ENCODE results near the gene LMF1.

DNA sequence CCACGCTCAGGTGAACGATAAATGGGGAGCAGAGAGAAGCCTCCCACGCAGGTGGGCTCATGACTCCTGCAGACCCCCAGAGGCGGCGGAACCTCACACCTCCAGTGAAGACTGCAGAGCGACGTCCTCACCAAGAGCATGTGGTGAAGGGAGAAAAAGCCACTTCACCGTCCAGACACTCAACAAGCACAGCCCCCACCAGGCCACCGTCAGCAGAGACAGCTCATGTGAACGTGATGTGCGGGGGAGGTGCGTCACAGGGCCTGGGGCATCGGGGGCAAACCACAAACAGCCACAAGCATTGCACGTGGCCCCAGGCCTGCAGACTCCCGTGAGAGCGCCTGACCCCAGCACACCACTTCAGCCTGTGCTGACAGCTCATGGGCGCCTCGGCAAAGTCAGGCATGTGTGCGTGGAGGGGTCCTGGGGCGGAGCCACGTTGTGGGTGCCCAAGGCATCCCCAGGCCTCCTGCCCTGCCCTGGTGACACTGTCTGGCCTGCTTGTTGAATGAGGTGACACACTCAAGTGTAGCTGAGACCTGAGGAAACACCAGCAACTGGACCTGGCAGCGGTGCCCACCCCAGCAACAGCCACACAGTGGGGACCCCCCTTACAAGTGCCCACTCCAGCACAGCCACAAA, 19.0 kb downstream of the LMF1 start:
- TF ChIP-seq, protein P1, sequence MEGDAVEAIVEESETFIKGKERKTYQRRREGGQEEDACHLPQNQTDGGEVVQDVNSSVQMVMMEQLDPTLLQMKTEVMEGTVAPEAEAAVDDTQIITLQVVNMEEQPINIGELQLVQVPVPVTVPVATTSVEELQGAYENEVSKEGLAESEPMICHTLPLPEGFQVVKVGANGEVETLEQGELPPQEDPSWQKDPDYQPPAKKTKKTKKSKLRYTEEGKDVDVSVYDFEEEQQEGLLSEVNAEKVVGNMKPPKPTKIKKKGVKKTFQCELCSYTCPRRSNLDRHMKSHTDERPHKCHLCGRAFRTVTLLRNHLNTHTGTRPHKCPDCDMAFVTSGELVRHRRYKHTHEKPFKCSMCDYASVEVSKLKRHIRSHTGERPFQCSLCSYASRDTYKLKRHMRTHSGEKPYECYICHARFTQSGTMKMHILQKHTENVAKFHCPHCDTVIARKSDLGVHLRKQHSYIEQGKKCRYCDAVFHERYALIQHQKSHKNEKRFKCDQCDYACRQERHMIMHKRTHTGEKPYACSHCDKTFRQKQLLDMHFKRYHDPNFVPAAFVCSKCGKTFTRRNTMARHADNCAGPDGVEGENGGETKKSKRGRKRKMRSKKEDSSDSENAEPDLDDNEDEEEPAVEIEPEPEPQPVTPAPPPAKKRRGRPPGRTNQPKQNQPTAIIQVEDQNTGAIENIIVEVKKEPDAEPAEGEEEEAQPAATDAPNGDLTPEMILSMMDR (optimal IDR thresholded peaks at IDR 0.05 in 1 of 3, IDR thresholded peaks at IDR 0.05 in 1 of 3, conservative IDR thresholded peaks at IDR 0.05 in 1 of 3; ENCODE audit: extremely low read depth in 1 of 3, insufficient read depth in 2 of 3, low read length in 3 of 3) = no peak
- TF ChIP-seq EZH2 (IDR thresholded peaks at IDR 0.05; ENCODE audit: low read length) = no peak

All from keratinocyte (primary cell).